ACC112 (cell line): ENCODE data around the gene PHF23.
A peak's percentile ranks its signal among the peaks of the same experiment; 100 is the strongest.

Experiments
- H2AFZ ChIP-seq: fragments of 200-600 bp; sonication (generic); one replicate; pipeline ENCODE4 v1.6.0; 2017; ENCODE audit warnings: antibody characterized with exemption, low read length; ENCODE audit not compliant: unreplicated experiment
- H3K27ac ChIP-seq: fragments of 200-600 bp; sonication (generic); 2 replicates; pipeline ENCODE4 v1.5.1; 2014; ENCODE audit warnings: low read depth, mild to moderate bottlenecking, antibody characterized with exemption, low read length, moderate library complexity
- H3K27me3 ChIP-seq: fragments of 200-600 bp; sonication (generic); 2 replicates; pipeline ENCODE4 v1.6.1; 2014; ENCODE audit warnings: mild to moderate bottlenecking, antibody characterized with exemption, low read length, moderate library complexity, mixed read lengths; ENCODE audit not compliant: insufficient read depth
- H3K36me3 ChIP-seq: fragments of 200-600 bp; sonication (generic); 2 replicates; pipeline ENCODE4 v1.6.1; 2016; ENCODE audit warnings: mild to moderate bottlenecking, antibody characterized with exemption, low read length, moderate library complexity, mixed read lengths; ENCODE audit not compliant: insufficient read depth
- H3K4me1 ChIP-seq: fragments of 200-600 bp; sonication (generic); one replicate; pipeline ENCODE4 v1.6.1; 2016; ENCODE audit warnings: low read length, mixed read lengths; ENCODE audit not compliant: insufficient read depth, unreplicated experiment, control insufficient read depth
- H3K4me3 ChIP-seq: fragments of 200-600 bp; sonication (generic); 2 replicates; pipeline ENCODE4 v1.5.1; 2014; ENCODE audit warnings: mild to moderate bottlenecking, low read depth, low read length
- H3K79me2 ChIP-seq: fragments of 200-600 bp; sonication (generic); one replicate; pipeline ENCODE4 v1.6.0; 2016; ENCODE audit warnings: low read length; ENCODE audit not compliant: control insufficient read depth, unreplicated experiment, insufficient read depth

The PHF23 gene

DNA sequence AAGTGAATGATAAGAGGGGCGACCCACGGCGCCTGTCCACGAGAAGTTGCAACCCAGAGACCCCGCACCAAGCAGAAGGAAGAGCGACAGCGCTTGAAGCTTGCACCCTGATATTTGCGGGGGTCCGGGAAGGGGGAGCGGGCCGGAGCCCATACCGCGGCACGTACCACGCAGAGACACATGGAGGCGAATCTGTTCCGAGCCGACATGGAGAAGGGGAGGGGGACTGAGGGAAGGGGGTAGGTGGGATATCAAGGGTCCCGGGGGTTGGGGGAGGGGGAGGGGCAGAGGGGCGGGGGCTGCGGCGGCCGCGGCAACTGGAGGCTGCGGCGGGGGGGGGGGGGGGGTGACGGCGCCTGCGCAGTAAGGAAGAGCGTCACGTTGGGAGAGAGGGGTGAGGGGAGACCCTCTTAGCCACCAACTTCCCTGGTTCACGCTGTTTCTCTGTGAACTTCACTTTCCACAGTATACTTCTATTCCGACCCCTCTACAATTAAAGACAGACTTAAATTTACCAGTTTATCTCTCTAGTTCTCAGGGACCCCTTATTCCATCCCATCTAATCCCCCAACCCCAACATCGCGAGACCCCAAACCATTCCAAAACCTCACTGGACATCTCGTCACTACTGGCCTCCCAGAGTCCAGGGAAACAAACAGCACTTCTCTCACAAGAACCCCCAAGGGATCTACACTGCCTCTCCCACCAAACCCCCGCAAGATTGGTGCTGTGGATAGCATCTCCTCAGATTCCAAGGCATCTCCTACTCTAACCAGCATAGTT, 27.6 kb downstream of the PHF23 start:
- Histone ChIP-seq H3K27ac (no peak overlapping the region), H3K79me2 (peaks cover 63% of the 10 kb centered on the region), H3K36me3 (no peaks in the 10 kb centered on the region), H2AFZ (no peak overlapping the region), H3K4me3 (no peak overlapping the region), H3K27me3 (no peaks in the 10 kb centered on the region), H3K4me1 (peaks cover 32% of the 10 kb centered on the region)

GRCh38 chr17:7208754-7209460, 30.4 kb downstream of the PHF23 start:
- Histone ChIP-seq H3K27ac (no peak overlapping the region), H3K4me3 (no peak overlapping the region), H3K4me1 (peaks cover 29% of the 10 kb centered on the region), H2AFZ (no peak overlapping the region), H3K27me3 (no peaks in the 10 kb centered on the region), H3K36me3 (no peaks in the 10 kb centered on the region), H3K79me2 (peaks cover 57% of the 10 kb centered on the region)

GRCh38 chr17:7208027-7208571, 31.2 kb downstream of the PHF23 start:
- Histone ChIP-seq H3K36me3 (no peaks in the 10 kb centered on the region; the same call in 1 of the 2 replicates), H3K27ac (no peak overlapping the region), H3K4me1 (peaks cover 23% of the 10 kb centered on the region), H2AFZ (no peak overlapping the region), H3K79me2 (peaks cover 52% of the 10 kb centered on the region), H3K27me3 (no peaks in the 10 kb centered on the region), H3K4me3 (no peak overlapping the region)

- no peak overlapping the region for H2AFZ ChIP-seq
- no peaks in the 10 kb centered on the region for H3K27me3 ChIP-seq
- H3K27ac ChIP-seq: no peak overlapping the region
- peaks cover 7% of the 10 kb centered on the region for H3K36me3 ChIP-seq
- peaks cover 48% of the 10 kb centered on the region for H3K79me2 ChIP-seq
- H3K4me3 ChIP-seq: no peak overlapping the region
- peaks cover 23% of the 10 kb centered on the region for H3K4me1 ChIP-seq
Measured at GRCh38 chr17:7207120-7208001, 31.9 kb downstream of the PHF23 start.

DNA sequence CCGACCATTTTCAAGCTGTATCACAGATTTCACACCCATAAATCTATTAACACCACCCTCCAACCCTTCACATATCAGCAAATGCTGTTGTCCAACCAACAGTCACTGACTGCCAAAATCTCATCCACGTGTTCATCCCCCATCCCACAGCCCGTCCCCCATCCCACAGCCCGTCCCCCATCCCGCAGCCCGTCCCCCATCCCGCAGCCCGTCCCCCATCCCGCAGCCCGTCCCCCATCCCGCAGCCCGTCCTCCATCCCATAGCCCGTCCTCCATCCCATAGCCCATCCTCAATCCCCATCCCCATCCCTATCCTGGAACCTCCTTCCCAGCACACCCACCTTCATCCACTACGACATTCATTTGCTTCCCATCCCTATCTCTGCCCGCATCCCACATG, 33.7 kb downstream of the PHF23 start:
- peaks cover 34% of the 10 kb centered on the region for H3K79me2 ChIP-seq
- peak overlapping the region; percentile 38 for H2AFZ ChIP-seq
- H3K27ac ChIP-seq: peak overlapping the region; percentile 68
- peaks cover 23% of the 10 kb centered on the region for H3K4me1 ChIP-seq
- peaks cover 12% of the 10 kb centered on the region for H3K36me3 ChIP-seq
- H3K4me3 ChIP-seq: peak overlapping the region; percentile 75
- H3K27me3 ChIP-seq: no peaks in the 10 kb centered on the region

- H3K27ac ChIP-seq: peak overlapping the region; percentile 68
- peaks cover 15% of the 10 kb centered on the region for H3K36me3 ChIP-seq
- H2AFZ ChIP-seq: peak overlapping the region; percentile 69
Measured at GRCh38 chr17:7204828-7205461, 34.3 kb downstream of the PHF23 start.

GRCh38 chr17:7204336-7204735, 34.9 kb downstream of the PHF23 start:
- Histone ChIP-seq H3K27me3 (no peaks in the 10 kb centered on the region), H3K79me2 (peaks cover 26% of the 10 kb centered on the region), H2AFZ (no peak overlapping the region), H3K4me3 (peak overlapping the region; percentile 75), H3K27ac (peak overlapping the region; percentile 68; the same call in 1 of the 2 replicates), H3K36me3 (peaks cover 15% of the 10 kb centered on the region), H3K4me1 (peaks cover 23% of the 10 kb centered on the region)

More at GRCh38 chr17:7204828-7205461, 34.3 kb downstream of the PHF23 start:
- peaks cover 23% of the 10 kb centered on the region for H3K4me1 ChIP-seq
- H3K4me3 ChIP-seq: peak overlapping the region; percentile 75
- no peaks in the 10 kb centered on the region for H3K27me3 ChIP-seq
- peaks cover 28% of the 10 kb centered on the region for H3K79me2 ChIP-seq

DNA sequence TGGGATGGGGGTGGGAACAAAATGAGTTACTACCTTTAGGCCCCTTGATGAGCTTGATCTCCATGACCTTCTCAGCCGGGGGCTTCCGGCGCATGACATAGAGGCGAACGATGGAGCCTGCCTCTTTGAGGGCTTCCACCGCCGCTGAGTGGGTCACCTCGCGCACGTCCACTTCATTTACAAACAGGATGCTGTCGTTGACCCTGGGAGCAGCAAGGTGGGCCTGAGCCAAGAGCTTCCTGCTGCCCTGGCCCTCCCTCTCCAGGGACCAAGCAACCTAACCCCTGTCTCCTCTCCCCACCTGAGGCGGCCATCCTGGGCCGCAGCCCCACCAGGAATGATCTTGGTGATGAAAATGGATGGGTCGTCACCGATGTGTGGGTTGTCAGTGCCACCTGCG, 35.9 kb downstream of the PHF23 start:
- Histone ChIP-seq H3K27me3 (no peaks in the 10 kb centered on the region), H2AFZ (no peak overlapping the region), H3K79me2 (peaks cover 17% of the 10 kb centered on the region), H3K4me3 (no peak overlapping the region), H3K27ac (no peak overlapping the region), H3K4me1 (peaks cover 23% of the 10 kb centered on the region), H3K36me3 (peaks cover 15% of the 10 kb centered on the region)

GRCh38 chr17:7196651-7197401, 42.4 kb downstream of the PHF23 start:
- 0 out of 2 replicates have a peak, but pooled peaks cover 3% of the 10 kb centered on the region for H3K36me3 ChIP-seq

More at GRCh38 chr17:7196651-7197401, 42.4 kb downstream of the PHF23 start:
- H3K27me3 ChIP-seq: no peaks in the 10 kb centered on the region
- H2AFZ ChIP-seq: no peak overlapping the region
- no peak overlapping the region for H3K27ac ChIP-seq
- no peak overlapping the region for H3K4me3 ChIP-seq
- H3K79me2 ChIP-seq: no peaks in the 10 kb centered on the region
- no peaks in the 10 kb centered on the region for H3K4me1 ChIP-seq
